ENCODE data around the gene SLC6A3.
A peak's percentile ranks its signal among the peaks of the same experiment; 100 is the strongest.

Gene SLC6A3

GRCh38 chr5:1344975-1345838 lies 100.0 kb downstream of the SLC6A3 start, which contains the start of gene CLPTM1L:
TSS of gene CLPTM1L (minus strand) at chr5:1345099. CDS start at chr5:1344841, 258 bp downstream.
- peak; percentile 79 for DNase-seq

DNA sequence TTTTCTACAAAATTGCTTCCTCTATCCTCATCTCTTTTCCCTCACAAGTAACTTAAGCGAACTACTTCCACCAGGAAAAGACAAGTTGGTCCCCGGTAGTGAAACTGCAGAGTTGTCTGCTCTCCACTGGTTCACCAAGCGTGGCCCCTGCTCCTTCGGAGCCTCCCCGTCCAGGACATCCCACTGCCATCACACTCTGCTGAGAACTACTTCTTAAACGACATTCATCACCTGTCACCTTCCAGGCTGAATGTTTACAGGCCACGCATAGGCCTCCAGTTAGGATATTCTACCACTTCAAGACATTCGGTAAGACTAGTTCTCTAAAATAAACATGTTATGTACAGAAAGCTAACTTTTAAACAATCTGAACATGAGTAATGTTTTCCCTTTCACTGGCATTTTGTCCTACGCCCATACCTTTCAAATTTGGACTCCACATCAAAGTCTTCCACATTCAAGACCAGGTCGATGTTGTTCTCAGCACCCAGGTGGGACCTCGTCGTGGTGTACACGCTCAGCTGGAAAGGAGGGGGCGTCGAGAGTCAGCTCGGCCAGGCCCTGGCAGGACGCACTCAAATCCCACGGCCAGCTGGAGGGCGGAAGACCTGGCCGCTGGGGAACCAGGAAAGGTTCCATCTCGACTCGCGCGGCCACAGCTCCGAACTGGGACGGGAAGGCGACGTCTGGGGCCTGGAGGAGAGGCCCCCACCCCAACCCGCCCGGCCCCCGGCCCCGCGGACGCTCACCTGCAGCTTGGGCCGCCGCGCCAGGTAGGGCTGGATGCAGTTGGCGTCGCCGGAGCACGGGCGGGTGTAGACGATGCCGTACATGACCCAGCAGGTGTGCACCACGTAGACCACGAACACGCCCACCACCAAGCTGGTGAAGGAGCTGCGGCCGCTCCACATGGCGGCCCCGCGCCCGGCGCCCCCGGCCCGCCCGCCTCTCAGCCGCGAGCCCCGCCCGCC lies 101.0 kb downstream of the SLC6A3 start:
- no peak for DNase-seq

GRCh38 chr5:1343315-1343751 lies 101.9 kb downstream of the SLC6A3 start:
- no peak for DNase-seq
